Heart right ventricle (tissue), 16 donors: ENCODE measurements around the gene METTL13. TPM values are rescaled to one million over a fixed set of nuclear protein-coding genes. Genes with fewer than 3 reads are reported as not detected.

Experiments
- ATAC-seq, 8 donors: fragments of 200-7000 bp; cut with Tn5 transposase; one replicate each; pipeline ENCODE4 v1.9.1; 2020; ENCODE audit warnings: mild to moderate bottlenecking in 8 of 8, moderate library complexity in 8 of 8, moderate number of reproducible peaks in 1 of 8
- DNase-seq, 2 donors: peaks; one replicate each; pipeline ENCODE4 v3.0.0-alpha.2; 2020
- H3K27ac ChIP-seq, 10 donors: fragments of 200-600 bp; sonication (generic) in 2 of 10; one replicate each; pipeline versions ENCODE4 v1.5.0 to v1.8.0; 2020 to 2022; ENCODE audit warnings: mild to moderate bottlenecking in 3 of 10
- H3K27me3 ChIP-seq, 7 donors: fragments of 200-600 bp; one replicate each; pipeline ENCODE4 v1.8.0; 2021 to 2022; ENCODE audit warnings: mild to moderate bottlenecking in 2 of 7
- H3K36me3 ChIP-seq, 9 donors: fragments of 200-600 bp; sonication (generic) in 1 of 9; one replicate each; pipeline versions ENCODE4 v1.5.0 to v1.8.0; 2020 to 2022; ENCODE audit warnings: mild to moderate bottlenecking in 2 of 9
- H3K4me1 ChIP-seq, 9 donors: fragments of 200-600 bp; sonication (generic) in 1 of 9; one replicate each; pipeline versions ENCODE4 v1.5.0 to v1.8.0; 2020 to 2022; ENCODE audit warnings: mild to moderate bottlenecking in 4 of 9
- H3K4me3 ChIP-seq, 10 donors: fragments of 200-600 bp; sonication (generic) in 2 of 10; one replicate each; pipeline versions ENCODE4 v1.5.0 to v1.8.0; 2020 to 2022; ENCODE audit warnings: mild to moderate bottlenecking in 7 of 10, moderate library complexity in 2 of 10
- H3K9me3 ChIP-seq, 11 donors: fragments of 200-600 bp in 10 of 11; sonication (generic) in 2 of 11; one replicate each; pipeline versions ENCODE4 v1.5.0 to v1.8.0; 2013 to 2022; ENCODE audit warnings: mild to moderate bottlenecking in 2 of 11, control low read depth in 1 of 11, moderate library complexity in 1 of 11
- CTCF ChIP-seq, 9 donors: fragments of 200-600 bp; sonication (generic) in 2 of 9; IDR thresholded peaks; one replicate each; pipeline versions ENCODE4 v1.5.0 to v1.8.0; 2021 to 2022; ENCODE audit warnings: antibody characterized with exemption in 9 of 9, mild to moderate bottlenecking in 5 of 9, moderate library complexity in 1 of 9
- WGBS, 2 donors: extraction: QIAGEN DNeasy Blood & Tissue Kit; methylation state at CpG; one replicate each; pipeline ENCODE4 v1.1.7; 2013; ENCODE audit warnings: inconsistent platforms in 1 of 2; 5-methylcytosine and 5-hydroxymethylcytosine counted together
- intact Hi-C, 10 donors: fragments of 100-400 bp; cut with DNase I; formaldehyde crosslinking; loops; one replicate each; pipeline versions ENCODE4 v1.11.1 to v1.14.2; 2022
- polyA plus RNA-seq, 2 donors: library from polyadenylated mRNA; stranded (reverse); fragments of 200-250 nt; gene quantifications; one replicate each; pipeline ENCODE4 v1.2.3, GENCODE V29; 2013
- total RNA-seq, 10 donors: library from RNA; stranded (reverse); fragmentation: NEBNext Ultra II Directional in 3 of 10; extraction: Animal tissue kit (Norgen Biotek cat#: 25700) in 3 of 10; gene quantifications; one replicate each; pipeline versions ENCODE4 v1.2.1 to v1.2.4, GENCODE V29; 2021 to 2023
- donor health status: Arrhythmogenic right ventricular cardiomyopathy.
- donor health status: ischemic (EF 13 %, LVEDD 7.1; RV severe dilation, severe dysfunction).
- donor health status: healthy with polysubstance abuse.
- donor health status: DM: no; HTN: yes; CAD: no.
- donor health status: DM: no; HTN: no; CAD: no.
- donor health status: ischemic (EF 25% LVEDD 6.9; RV normal size, moderate dysfunction).
- donor health status: ischemic (EF 25% LVEDD 5.7; RV mildly dilated, moderate dysfunction).
- donor health status: healthy.
- donor health status: DM: yes; HTN: yes; CAD: no.
- donor health status: Ischemic cardiomyopathy.
- donor health status: ischemic (EF 35%, LVEDD 5.7; RV mildly dilated, moderate dysfunction).
- donor health status: nonischemic (EF 11% LVEDD 7.7; RV severe dilation, severe dysfunction).
- donor health status: DM: yes; HTN: yes; CAD: no.
- donor health status: PGD.
- donor health status: ischemic (EF 29% LVEDD 5.4; RV normal size, mild dysfunction).
- donor health status: nonischemic (EF 23%, LVEDD 6.1; RV moderate dilation, normal function).

The METTL13 gene
- total and polyA plus RNA-seq, 12 donors, result 3.2 to 20.2 (median 16.5) TPM

- H3K9me3 ChIP-seq, result no peaks in the 10 kb centered on the region
- H3K4me1 ChIP-seq, result peaks cover 0 to 14% (median 2%) of the 10 kb centered on the region in 9 donors
- intact Hi-C loops, result no loop called here
- WGBS, 2 donors, result 85 to 91% methylated on average over 3 of the region's 3 CpGs
- TF ChIP-seq CTCF (IDR thresholded peaks at IDR 0.05), result no peak
- H3K27me3 ChIP-seq, result no peaks in the 10 kb centered on the region
- no peaks in the 10 kb centered on the region for H3K36me3 ChIP-seq
- H3K4me3 ChIP-seq, result no peak overlapping the region
- ATAC-seq, result no peak
- no peak overlapping the region for H3K27ac ChIP-seq
- DNase-seq, result no peak
These were observed 32.8 kb upstream of the METTL13 start for GRCh38 chr1:171748651-171749050.

- Histone ChIP-seq H3K36me3 (no peaks in the 10 kb centered on the region), H3K4me1 (no peaks in the 10 kb centered on the region), H3K27me3 (no peaks in the 10 kb centered on the region), H3K4me3 (no peak overlapping the region), H3K27ac (no peak overlapping the region), H3K9me3 (no peaks in the 10 kb centered on the region)
- no peak for DNase-seq
- TF ChIP-seq CTCF (IDR thresholded peaks at IDR 0.05), result no peak
- no peak for ATAC-seq
- 96 to 97% methylated on average over 6 of the region's 6 CpGs for WGBS, 2 donors
- intact Hi-C loops, result no loop called here
These were observed 30.2 kb upstream of the METTL13 start for GRCh38 chr1:171751221-171751620.

- no peaks in the 10 kb centered on the region for H3K36me3 ChIP-seq
- no peaks in the 10 kb centered on the region for H3K9me3 ChIP-seq
- 98% methylated on average over 2 of the region's 2 CpGs for WGBS, 2 donors
- intact Hi-C loops, result no loop called here
- no peak for TF ChIP-seq CTCF (IDR thresholded peaks at IDR 0.05)
- H3K4me1 ChIP-seq, result no peaks in the 10 kb centered on the region
- ATAC-seq (no peak), DNase-seq (no peak)
- H3K27ac ChIP-seq, result no peak overlapping the region
- H3K4me3 ChIP-seq, result no peak overlapping the region
- no peaks in the 10 kb centered on the region for H3K27me3 ChIP-seq
These were observed 28.3 kb upstream of the METTL13 start for GRCh38 chr1:171753182-171753581.

GRCh38 chr1:171753685-171754352, 27.6 kb upstream of the METTL13 start:
- Histone ChIP-seq H3K36me3 (no peaks in the 10 kb centered on the region), H3K4me1 (no peaks in the 10 kb centered on the region), H3K9me3 (no peaks in the 10 kb centered on the region), H3K27me3 (no peaks in the 10 kb centered on the region), H3K4me3 (no peak overlapping the region), H3K27ac (no peak overlapping the region)
- ATAC-seq (no peak), DNase-seq (no peak)
- 49 to 55% methylated on average over 4 of the region's 4 CpGs for WGBS, 2 donors
- intact Hi-C loops, result no loop called here
- TF ChIP-seq CTCF (IDR thresholded peaks at IDR 0.05), result no peak
